HG03457 (cell line): ENCODE measurements around the gene NOP56.
A peak's percentile ranks its signal among the peaks of the same experiment; 100 is the strongest.

Source experiments
- ATAC-seq: cut with Tn5 transposase; IDR thresholded peaks from one replicate; pipeline ENCODE4 v1.9.1; 2021; ENCODE audit warnings: moderate number of reproducible peaks; ENCODE audit not compliant: unreplicated experiment

Gene NOP56

GRCh38 chr20:2640260-2640659 is 12.2 kb upstream of the NOP56 start:
- no peak for ATAC-seq

GRCh38 chr20:2640899-2641298 is 11.5 kb upstream of the NOP56 start:
- ATAC-seq = no peak

DNA sequence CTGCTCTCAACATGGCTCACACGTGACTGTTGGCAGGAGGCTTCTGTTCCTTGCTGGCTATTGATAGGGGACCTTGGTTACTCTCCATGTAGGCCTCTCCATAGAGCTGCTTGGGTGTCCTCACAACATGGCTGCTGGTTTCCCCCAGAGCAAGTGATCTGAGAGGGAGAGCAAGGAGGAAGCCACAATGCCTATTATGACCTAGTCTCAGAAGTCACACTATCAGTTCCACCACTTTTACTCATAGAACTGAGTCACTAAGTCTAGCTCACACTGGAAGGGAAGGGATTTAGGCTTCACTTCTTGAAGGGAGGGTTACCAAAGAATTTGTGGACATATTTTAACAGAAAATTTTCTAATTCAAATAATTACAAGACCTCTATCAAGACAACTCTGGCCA is 8.7 kb upstream of the NOP56 start:
- ATAC-seq = no peak

GRCh38 chr20:2652724-2653555 is 508 bp downstream of the NOP56 start:
- ATAC-seq = peak; percentile 35

DNA sequence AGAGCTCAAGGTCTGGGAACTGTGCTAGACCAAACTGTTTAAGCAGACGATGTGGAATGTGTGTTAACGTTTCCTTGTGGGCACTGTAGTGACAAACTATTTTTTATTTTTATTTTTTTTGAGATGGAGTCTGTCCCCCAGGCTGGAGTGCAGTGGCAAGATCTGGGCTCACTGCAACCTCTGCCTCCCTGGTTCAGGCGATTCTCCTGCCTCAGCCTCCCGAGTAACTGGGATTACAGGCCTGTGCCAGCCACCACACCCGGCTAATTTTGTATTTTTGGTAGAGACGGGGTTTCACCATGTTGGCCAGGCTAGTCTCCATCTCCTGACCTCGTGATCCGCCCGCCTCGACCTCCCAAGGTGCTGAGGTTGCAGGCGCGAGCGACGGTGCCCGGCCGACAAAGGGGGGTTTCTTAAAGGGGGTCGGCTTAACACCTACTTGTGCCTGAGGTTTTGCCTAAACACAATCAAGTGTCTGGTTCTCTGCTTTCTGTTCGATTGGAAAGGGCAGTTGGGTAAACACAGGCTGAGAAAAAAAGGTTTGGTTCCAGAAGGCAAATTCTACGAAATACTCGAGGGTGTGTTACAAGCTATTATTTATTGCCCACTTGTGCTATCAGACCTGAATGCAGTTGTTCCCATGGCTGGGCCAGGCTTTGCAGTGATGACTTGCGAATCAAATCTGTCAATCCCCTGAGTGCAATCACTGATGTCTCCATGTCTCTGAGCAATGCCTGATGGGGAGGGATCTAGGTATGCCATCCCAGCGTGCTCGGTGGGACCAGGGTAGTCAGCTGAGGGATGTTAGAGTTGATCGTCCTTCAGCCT is 1.3 kb downstream of the NOP56 start:
- no peak for ATAC-seq

- no peak for ATAC-seq
Measured at GRCh38 chr20:2654384-2654822, 2.0 kb downstream of the NOP56 start.

- no peak for ATAC-seq
Measured at GRCh38 chr20:2654831-2655230, 2.4 kb downstream of the NOP56 start.

DNA sequence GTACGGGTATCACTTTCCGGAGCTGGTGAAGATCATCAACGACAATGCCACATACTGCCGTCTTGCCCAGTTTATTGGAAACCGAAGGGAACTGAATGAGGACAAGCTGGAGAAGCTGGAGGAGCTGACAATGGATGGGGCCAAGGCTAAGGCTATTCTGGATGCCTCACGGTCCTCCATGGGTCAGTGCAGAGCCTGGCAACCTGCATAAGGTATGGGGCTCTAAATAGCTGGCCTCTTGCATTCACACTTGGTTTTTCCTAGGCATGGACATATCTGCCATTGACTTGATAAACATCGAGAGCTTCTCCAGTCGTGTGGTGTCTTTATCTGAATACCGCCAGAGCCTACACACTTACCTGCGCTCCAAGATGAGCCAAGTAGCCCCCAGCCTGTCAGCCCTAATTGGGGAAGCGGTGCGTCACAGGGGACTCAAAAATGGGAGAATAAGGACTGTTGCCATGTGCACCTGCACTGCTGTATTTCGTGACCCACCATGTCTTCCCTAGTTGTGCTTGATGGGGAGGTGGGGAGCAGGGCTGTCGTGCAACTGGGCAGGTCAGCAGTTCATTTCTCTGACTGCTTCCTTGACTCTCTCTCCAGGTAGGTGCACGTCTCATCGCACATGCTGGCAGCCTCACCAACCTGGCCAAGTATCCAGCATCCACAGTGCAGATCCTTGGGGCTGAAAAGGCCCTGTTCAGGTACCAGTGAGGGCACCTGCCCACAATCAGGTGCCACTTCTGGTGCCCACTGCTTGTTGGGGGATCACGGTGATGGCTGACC is 3.1 kb downstream of the NOP56 start:
- ATAC-seq = no peak

DNA sequence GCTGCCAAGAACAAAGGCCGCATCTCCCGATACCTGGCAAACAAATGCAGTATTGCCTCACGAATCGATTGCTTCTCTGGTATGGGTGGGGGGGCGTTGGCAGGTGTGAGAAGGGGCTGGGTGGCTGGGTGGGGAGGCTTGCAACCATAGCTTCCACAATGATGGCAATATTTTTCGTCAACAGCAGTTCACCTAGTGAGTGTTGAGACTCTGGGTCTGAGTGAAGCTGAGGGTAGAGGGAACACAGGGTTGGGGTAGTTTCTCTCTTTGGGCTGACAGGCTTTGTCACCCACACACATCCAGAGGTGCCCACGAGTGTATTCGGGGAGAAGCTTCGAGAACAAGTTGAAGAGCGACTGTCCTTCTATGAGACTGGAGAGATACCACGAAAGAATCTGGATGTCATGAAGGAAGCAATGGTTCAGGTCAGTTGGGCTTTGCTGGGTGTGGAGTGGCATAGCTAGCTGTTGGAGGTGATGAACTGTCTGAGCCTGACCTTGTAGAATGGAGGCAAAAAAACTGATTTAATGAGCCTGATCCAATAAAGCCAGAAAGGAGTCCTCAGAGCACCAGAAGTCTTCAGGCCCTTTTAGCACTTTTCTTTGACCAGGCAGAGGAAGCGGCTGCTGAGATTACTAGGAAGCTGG is 4.2 kb downstream of the NOP56 start:
- no peak for ATAC-seq

- ATAC-seq = no peak
Measured at GRCh38 chr20:2657241-2657640, 4.8 kb downstream of the NOP56 start.

- ATAC-seq = no peak
Measured at GRCh38 chr20:2657674-2658073, 5.2 kb downstream of the NOP56 start.

DNA sequence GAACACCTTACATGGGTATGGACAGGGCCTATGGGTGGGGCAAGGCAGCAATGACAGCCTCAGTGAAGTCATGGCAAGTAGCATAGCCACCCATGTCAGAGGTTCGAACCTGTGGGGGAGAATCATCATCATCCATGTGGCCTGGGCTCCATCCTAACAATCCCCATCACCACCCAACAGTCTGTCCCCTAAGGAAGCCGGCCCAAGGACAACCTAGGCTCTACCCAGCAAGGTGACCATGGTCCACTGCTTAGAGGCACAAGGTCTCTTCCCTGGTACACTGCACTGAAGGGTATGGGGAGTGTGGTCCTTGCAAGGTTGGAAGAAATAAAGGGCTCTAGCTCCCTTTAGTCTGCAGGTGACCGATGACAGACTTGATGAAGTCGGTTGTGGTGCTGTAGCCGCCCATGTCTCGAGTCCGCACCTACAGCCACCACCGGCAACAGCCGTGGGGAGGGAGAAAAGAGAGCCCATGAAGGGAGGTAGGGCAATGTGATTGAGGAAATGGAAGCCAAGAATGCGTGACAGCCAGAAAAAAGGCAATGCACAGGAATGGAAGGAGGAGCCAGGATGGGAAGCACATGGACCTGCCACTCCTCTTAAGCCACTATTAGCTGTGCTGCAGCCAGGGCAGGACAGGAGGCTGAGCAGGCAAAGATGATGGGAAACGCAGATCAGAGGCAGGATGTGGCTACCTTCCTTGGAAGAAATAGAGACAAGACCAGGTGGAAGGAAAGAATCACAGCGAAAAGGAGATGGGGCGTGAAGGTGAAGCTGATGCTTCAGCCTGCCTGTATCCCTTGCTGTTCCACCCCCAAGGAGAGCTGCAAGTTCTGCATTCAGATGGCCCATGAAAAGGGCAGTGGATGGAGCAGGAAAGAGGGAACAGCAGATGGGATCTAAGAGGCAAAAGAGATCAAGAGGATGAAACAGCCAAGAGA is 6.3 kb downstream of the NOP56 start:
- ATAC-seq = no peak

DNA sequence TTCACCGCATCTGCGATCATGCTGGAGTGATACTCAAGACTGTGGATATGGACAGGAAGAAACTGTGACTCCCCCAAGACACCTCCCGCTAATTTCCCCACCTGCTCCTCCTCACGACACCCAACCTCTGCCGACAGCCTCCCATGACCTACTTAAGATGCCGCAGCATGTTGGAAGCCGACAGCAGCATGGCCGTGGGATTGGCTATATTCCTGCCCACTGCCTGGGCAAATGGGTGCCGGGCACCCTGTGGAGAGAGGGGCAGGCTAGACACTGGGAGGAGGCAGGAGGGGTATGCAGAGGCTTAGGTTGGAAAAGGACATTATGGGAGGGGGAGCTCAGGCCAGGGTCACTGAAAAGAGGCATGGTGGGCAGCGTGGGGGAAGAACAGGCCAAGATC is 7.1 kb downstream of the NOP56 start:
- no peak for ATAC-seq

DNA sequence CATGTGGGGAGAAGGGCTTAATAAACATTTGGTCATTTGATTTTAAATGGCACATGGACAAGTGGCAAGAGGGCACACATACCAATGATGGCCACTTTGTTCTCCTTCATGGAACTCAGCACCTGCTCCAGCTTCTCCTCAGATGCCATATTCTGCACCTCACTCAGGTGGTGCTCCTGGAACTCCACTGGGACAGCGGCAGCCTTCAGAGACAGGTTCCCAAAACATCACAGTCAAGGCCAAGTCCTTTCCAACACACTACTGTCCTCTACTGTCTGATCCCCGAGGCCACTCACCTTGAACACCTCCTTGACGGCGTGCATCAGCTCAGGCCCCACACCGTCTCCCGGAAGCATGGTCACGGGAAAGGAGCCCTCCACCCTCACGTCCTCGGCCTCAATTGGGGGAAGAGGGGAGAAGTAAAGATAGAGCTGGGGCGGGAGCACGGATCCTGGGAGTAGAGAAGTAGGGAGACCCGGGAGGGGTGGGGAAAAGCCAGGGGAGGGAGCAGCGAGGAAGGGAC is 11.0 kb downstream of the NOP56 start:
- no peak for ATAC-seq

- ATAC-seq = peak; percentile 61
Measured at GRCh38 chr20:2663887-2664719, 11.7 kb downstream of the NOP56 start, which contains the start of gene IDH3B. TSS of gene IDH3B (minus strand) at chr20:2664216. CDS start at chr20:2664188, 28 bp downstream.

GRCh38 chr20:2671977-2672376 is 19.5 kb downstream of the NOP56 start:
- no peak for ATAC-seq

DNA sequence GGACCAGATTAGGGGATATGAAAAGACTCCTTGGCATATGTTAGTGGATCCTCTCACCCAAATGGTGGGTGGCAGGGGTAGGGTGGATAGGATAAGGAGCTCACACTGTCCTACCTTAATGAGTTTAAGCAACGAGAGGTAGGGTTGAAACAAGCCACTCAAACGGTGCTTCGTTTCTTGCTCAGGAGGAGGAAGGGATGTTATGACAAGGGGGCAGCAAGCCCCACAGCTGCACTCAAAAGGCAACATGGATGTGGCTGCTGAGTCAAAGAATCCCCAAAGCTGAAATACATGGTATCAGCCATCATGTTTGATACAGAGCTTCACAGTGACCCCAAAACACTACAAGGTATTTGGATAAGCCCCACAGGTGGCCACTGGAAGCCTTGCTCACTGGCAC is 20.0 kb downstream of the NOP56 start:
- ATAC-seq = no peak

DNA sequence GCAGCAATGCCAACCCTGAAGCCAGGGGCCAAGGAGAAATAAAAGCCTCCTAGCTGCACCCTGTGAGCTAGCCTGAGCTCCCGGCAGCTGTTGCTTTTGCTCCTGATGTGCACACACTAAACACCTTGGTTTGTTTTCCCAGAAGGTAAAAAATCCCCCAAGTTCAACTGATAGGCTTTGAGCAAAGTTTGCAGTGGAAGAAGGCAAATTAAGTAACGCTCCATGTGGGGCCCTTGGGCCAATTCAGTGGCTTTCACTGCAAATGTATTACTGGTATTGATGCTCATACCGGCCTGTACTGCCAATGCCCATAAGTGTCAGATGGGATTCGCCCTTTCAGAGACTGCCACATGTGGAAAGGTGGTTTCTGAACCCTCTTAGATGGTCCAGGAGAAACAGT is 21.0 kb downstream of the NOP56 start:
- ATAC-seq = no peak
